Posterior vena cava (tissue), 2 donors: ENCODE data around the gene RAB11FIP3. TPM values are rescaled to one million over a fixed set of nuclear protein-coding genes. Genes with fewer than 3 reads are reported as not detected.
"Not testable (repeated sequence)": the region's sequence is repeated elsewhere in the genome, so short reads cannot be mapped to it uniquely, and the experiment has no call there.

Source experiments
- DNase-seq: peaks from one replicate; pipeline ENCODE4 v3.0.0-alpha.2; 2020; ENCODE audit warnings: low spot score
- intact Hi-C, 2 donors: fragments of 100-400 bp; cut with DNase I; formaldehyde crosslinking; loops; one replicate each; pipeline versions ENCODE4 v1.14.1 to v1.14.2; 2022 to 2023
- total RNA-seq, 2 donors: library from RNA; stranded (reverse); fragmentation: NEBNext Ultra II Directional; extraction: Animal tissue kit (Norgen Biotek cat#: 25700); gene quantifications; one replicate each; pipeline ENCODE4 v1.2.1, GENCODE V29; 2021
- donor health status: DM: yes; HTN: yes; CAD: no.
- donor health status: DM: yes; HTN: yes; CAD: no.

RAB11FIP3 gene
- total RNA-seq, 2 donors from 2014 or later = 40.1 to 45.2 TPM

DNA sequence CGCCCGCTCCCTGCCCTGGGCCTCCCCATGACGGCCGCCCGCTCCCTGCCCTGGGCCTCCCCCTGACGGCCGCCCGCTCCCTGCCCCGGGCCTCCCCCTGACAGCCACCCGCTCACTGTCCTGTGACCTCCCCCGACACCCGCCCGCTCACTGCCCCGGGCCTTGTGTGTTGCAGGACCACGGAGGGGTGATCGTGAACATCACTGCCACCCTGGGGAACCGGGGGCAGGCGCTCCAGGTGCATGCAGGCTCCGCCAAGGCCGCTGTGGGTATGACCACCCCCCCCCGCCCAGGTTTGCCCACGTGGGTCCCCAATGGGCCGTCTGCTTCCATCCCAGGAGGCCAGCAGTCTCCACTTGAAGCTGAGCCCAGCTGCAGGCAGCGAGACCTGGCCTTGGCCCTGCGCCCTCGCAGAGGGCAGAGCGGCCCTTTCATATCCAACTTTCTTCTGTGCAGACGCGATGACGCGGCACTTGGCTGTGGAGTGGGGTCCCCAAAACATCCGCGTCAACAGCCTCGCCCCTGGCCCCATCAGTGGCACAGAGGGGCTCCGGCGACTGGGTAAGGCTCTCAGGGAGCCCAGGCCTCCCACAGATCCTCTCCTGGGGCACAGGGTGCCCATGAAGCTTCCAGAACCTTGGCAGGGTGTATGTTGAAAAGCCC lies 14.8 kb upstream of the RAB11FIP3 start:
- intact Hi-C loops = no loop called here
- no peak for DNase-seq

- DNase-seq = no peak
- intact Hi-C loops = no loop called here
These were observed 13.7 kb upstream of the RAB11FIP3 start for GRCh38 chr16:411576-412265.

DNA sequence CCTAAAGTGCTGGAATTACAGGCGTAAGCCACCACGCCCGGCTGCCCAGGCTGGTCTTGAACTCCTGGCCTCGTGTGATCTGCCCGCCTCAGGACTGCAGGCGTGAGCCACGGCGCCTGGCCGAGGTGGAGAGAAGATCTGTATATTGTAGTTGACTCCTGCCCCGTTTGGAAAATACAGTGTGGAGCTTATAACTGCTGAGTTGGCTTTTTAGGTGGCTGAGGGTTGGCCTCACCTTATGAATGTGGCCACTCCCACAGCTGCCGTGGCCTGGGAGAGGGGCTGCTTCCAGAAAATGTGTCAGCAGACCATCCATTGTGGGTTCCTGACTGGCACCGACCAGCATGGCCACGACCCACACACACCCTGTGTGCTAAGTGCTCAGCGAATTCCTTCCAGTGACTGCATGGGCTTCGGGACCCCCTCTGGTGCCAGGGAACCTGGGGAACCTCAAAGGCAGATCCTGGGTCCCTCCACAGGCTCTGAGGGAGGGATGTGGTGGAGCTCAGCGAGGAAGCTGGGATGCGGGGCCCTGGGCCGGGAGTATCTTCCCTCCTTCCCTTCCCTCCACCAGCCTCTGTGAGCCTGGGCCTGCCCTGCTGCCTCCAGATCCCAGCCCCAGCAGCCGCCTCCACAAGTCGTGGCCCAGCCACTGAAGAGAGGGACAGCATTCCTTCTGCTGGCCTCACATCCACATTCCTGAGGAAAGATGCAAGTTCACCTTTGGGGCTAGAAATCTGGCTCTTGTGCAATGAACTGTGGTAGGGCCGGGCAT lies 10.9 kb upstream of the RAB11FIP3 start:
- intact Hi-C loops = no loop called here
- DNase-seq = no peak

DNA sequence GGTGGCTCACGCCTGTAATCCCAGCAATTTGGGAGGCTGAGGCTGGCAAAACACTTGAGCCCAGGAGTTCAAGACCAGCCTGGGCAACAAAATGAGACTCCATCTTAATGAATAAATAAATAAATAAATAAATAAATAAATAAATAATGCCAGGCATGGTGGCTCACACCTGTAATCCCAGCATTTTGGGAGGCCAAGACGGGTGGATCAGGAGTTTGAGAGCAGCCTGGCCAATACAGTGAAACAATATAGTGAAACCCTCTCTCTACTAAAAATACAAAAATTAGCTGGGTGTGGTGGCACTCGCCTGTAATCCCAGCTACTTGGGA lies 10.3 kb upstream of the RAB11FIP3 start:
- DNase-seq, intact Hi-C loops: not testable (repeated sequence)

GRCh38 chr16:422179-422578 lies 3.3 kb upstream of the RAB11FIP3 start:
- DNase-seq, intact Hi-C loops: not testable (repeated sequence)

- peak; percentile 80 for DNase-seq
- intact Hi-C loops = no loop called here
These were observed 1.3 kb upstream of the RAB11FIP3 start for GRCh38 chr16:424033-424622.

DNA sequence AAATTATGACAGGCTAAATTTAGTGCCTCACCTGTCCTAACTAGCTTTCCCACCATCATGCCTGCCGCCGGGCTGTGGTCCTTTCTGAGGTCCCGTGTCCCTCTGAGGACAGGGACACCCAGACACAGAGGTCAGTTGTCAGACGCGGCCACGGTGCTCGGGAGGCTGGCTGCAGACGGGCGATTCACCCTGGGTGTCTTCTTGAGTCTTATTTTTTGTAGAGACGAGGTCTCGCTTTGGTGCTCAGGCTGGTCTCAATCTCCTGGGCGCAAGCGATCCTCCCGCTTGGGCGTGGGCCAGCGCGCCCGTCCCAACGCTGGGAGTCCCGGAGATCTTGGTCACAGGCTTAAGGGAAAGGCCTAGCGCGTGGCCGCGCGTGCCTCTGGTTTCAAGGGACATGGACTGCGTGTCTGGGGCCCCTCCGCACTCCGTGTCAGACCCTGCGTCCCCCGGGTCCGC lies 797 bp upstream of the RAB11FIP3 start:
- peak; percentile 88 for DNase-seq
- intact Hi-C loops = no loop called here

DNA sequence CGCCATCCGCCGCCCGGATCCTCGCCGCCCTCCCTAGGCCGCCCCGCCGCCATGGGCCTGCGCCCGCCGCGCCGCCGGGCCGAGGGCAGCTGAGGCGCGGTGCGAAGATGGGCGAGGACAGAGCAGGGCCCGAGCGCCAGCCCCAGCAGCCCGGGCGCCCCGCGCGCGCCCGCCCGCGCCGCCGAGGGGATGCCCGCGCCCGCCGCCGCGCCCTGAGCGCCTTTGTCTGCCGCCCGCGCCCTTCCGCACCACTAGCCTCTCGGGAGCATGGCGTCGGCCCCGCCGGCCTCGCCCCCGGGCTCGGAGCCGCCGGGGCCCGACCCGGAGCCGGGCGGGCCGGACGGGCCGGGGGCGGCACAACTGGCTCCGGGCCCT lies 278 bp downstream of the RAB11FIP3 start:
- DNase-seq = no peak
- intact Hi-C loops = no loop called here

- no peak for DNase-seq
- intact Hi-C loops = no loop called here
These were observed 861 bp downstream of the RAB11FIP3 start for GRCh38 chr16:426115-426905.

GRCh38 chr16:426906-427249 lies 1.4 kb downstream of the RAB11FIP3 start:
- intact Hi-C loops = no loop called here
- DNase-seq = no peak

DNA sequence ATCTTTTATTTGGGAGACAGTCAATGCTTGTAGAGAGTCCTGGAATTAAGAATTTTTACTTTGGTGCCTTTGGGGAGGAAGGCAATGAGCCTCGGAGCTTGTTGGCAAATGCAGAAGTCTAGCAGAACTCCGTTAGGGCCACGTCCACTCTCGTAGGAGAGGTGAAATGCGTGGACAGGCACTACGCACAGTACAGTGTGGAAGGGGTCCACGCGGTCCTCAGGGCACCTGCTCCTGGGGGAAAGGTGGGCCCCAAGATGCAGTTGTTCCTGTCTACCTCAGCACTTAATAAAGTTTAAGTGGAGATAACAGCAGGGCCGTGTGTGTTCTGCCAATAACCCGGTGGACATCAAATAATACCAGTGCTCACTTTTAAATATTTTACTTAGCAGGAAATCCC lies 1.8 kb downstream of the RAB11FIP3 start:
- intact Hi-C loops = no loop called here
- DNase-seq = no peak

- no peak for DNase-seq
- intact Hi-C loops = no loop called here
These were observed 5.5 kb downstream of the RAB11FIP3 start for GRCh38 chr16:430904-431303.

- intact Hi-C loops = no loop called here
- no peak for DNase-seq
These were observed 15.2 kb downstream of the RAB11FIP3 start for GRCh38 chr16:440627-441026.

GRCh38 chr16:441447-441846 lies 16.0 kb downstream of the RAB11FIP3 start:
- intact Hi-C loops = no loop called here

DNA sequence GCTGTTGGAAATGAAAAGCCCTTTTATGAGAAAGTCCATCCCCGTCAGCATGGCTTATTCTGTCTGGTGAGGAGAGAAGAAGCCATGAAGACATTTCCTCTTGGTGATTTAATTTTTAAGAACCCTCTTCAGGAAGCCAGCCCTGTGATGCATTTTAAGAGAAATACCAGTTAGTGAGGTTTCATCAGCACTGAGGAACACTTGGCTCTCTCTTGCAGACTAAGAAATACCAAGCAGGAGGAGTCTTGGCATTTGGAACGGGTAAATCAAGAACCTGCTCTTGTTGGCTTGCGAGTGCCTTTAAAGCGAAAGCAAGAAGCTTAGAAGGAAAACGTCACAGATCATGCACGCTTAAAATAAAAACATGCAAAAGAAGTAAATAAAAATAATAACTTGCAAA lies 17.5 kb downstream of the RAB11FIP3 start:
- intact Hi-C loops = no loop called here
- DNase-seq = no peak

More at GRCh38 chr16:441447-441846, 16.0 kb downstream of the RAB11FIP3 start:
- no peak for DNase-seq

DNA sequence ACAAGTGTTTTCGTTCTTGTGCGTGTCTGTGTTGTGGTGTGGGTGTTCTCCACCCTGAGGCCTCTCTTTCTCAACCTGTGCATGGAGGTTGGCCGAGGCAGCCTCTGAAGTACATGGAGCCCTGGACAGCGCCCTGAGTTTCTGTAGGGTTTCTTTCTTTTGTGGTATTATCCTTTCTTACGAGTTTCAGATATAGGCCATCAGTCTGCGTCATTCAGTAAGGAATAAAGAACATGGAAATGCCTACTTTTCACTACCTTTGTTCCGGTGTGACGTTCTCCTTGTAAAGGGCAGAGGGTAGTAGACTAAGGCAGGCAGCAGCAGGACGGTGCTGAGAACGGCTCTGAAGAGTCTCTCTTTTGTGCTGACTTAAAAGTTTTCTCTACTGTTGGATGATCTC lies 18.6 kb downstream of the RAB11FIP3 start:
- intact Hi-C loops = no loop called here
- DNase-seq = no peak

- DNase-seq = no peak
- intact Hi-C loops = no loop called here
These were observed 20.1 kb downstream of the RAB11FIP3 start for GRCh38 chr16:445566-445965.

GRCh38 chr16:450385-450784 lies 24.9 kb downstream of the RAB11FIP3 start:
- DNase-seq = no peak
- intact Hi-C loops = no loop called here

DNA sequence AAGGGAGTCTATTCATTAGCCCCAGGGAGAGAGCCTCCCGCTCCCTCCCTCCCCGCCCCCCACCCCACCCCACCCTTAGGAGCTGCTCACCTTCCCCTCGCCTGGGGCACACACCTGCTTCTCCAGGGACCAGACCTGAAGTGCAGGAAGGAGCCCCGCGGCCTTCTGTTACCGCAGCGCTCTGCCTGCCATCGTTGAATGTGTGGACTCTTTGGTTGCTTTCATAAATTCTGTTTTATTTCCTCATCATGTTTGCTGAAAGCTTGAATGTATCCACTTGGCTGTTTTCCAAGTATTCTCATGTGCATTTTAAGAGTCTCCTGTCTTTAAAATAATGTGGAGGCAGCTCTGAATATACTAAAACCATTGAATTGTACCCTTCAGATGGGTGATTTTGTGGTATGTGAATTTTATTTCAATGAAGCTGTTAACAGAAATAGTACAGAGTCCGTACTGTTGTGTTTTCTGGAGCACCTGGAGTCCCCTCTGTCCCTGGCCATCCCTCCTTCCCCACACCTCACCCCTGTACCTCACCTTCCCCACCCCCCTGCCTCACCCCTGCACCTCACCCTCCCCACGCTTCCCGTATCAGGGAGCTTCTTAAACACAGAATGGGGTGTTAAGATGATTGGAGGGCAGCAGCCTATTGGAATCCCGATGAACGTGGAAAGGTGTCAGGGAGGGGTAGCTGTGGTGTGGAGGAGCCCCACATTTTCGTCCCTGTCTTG lies 25.5 kb downstream of the RAB11FIP3 start:
- DNase-seq = no peak
- intact Hi-C loops = no loop called here
